Spleen (tissue), 7 donors: ENCODE data around the gene CACNA2D3.

ENCODE experiments used
- CTCF ChIP-seq, 11 experiments: fragments of 200-600 bp in 7 of 11; fragments of 450-650 bp in 4 of 11; sonication (generic) in 4 of 11; IDR thresholded peaks in 8 of 11; conservative IDR thresholded peaks in 3 of 11; 1 replicate in 7 of 11; 2 replicates in 4 of 11; pipeline versions ENCODE4 v1.4.0 to v1.8.0; 2016 to 2021; ENCODE audit warnings: antibody characterized with exemption in 11 of 11, inconsistent platforms in 4 of 11, mild to moderate bottlenecking in 1 of 11
- POLR2AphosphoS5 ChIP-seq, 3 donors: sonication (generic); formaldehyde crosslinking; IDR thresholded peaks; one replicate each; pipeline ENCODE4 v1.5.1; 2017; ENCODE audit warnings: antibody characterized with exemption in 3 of 3
- donor health status: DM: no; HTN: no; CAD: no; lungs with moderate emphysema.
- donor health status: DM: no; HTN: no; CAD: no.
- donor health status: DM: no; HTN: no; CAD: no.

- TF ChIP-seq CTCF (IDR thresholded peaks at IDR 0.05 in 8 of 11, conservative IDR thresholded peaks at IDR 0.05 in 3 of 11): no peak
- no peak for TF ChIP-seq POLR2AphosphoS5 (IDR thresholded peaks at IDR 0.05)
Measured at GRCh38 chr3:54928046-54928770, 805.9 kb downstream of the CACNA2D3 start, which contains the start of gene LRTM1.
